Endothelial cell of umbilical vein (primary cell): ENCODE measurements around the gene MEF2A.

Experiments used
- CTCF ChIP-seq, 2 donors: IDR thresholded peaks; 1 replicate in 1 of 2; 2 replicates in 1 of 2; pipeline ENCODE4 v1.5.1; 2011; ENCODE audit warnings: low read length in 2 of 2, mild to moderate bottlenecking in 2 of 2, moderate library complexity in 2 of 2, control low read depth in 1 of 2, inconsistent platforms in 1 of 2, low read depth in 1 of 2; ENCODE audit not compliant: insufficient read depth in 1 of 2; ENCODE audit errors: extremely low read depth in 1 of 2
- EZH2 ChIP-seq: IDR thresholded peaks from 2 replicates; pipeline ENCODE4 v1.6.1; 2012; ENCODE audit warnings: borderline replicate concordance, low read depth, mild to moderate bottlenecking, moderate library complexity, low read length, inconsistent platforms; ENCODE audit not compliant: severe bottlenecking
- FOS ChIP-seq: IDR thresholded peaks from 2 replicates; pipeline ENCODE4 v1.6.1; 2011; ENCODE audit warnings: mild to moderate bottlenecking, low read length, moderate library complexity, borderline replicate concordance; ENCODE audit not compliant: insufficient read depth
- GATA2 ChIP-seq: IDR thresholded peaks from 2 replicates; pipeline ENCODE4 v1.7.0; 2011; ENCODE audit warnings: low read depth, mild to moderate bottlenecking, moderate library complexity, mixed read lengths, low read length; ENCODE audit not compliant: insufficient read length, insufficient read depth
- JUN ChIP-seq: IDR thresholded peaks from 2 replicates; pipeline ENCODE4 v1.6.1; 2011; ENCODE audit warnings: borderline replicate concordance, low read depth; ENCODE audit not compliant: insufficient read length, insufficient read depth
- MAX ChIP-seq: IDR thresholded peaks from 2 replicates; pipeline ENCODE4 v1.6.1; 2011; ENCODE audit not compliant: insufficient read depth, insufficient read length
- MYC ChIP-seq: IDR thresholded peaks from one replicate; pipeline ENCODE4 v1.6.1; 2011; ENCODE audit warnings: mild to moderate bottlenecking, low read depth, low read length
- POLR2A ChIP-seq: IDR thresholded peaks from 2 replicates; pipeline ENCODE4 v1.6.1; 2012; ENCODE audit warnings: low read depth, mild to moderate bottlenecking, control low read depth, low read length
- POLR2AphosphoS5 ChIP-seq: IDR thresholded peaks from 2 replicates; pipeline ENCODE4 v1.6.1; 2012; ENCODE audit warnings: low read depth, mild to moderate bottlenecking, control low read depth, low read length, moderate library complexity; ENCODE audit not compliant: insufficient read depth

- no peak for TF ChIP-seq CTCF (IDR thresholded peaks at IDR 0.05; ENCODE audit: extremely low read depth in 1 of 2, insufficient read depth in 1 of 2, low read depth in 1 of 2, low read length in 2 of 2)
- no peak for TF ChIP-seq POLR2A
- TF ChIP-seq POLR2AphosphoS5: no peak
- no peak for TF ChIP-seq MAX
- TF ChIP-seq JUN: no peak
- TF ChIP-seq EZH2: no peak
- no peak for TF ChIP-seq GATA2
- no peak for TF ChIP-seq FOS
- TF ChIP-seq MYC: no peak
Measured at GRCh38 chr15:99616773-99617342, 51.1 kb downstream of the MEF2A start.
